ENCODE measurements around the gene PLOD1. TPM values are rescaled to one million over a fixed set of nuclear protein-coding genes. Genes with fewer than 3 reads are reported as not detected.

PLOD1 gene
- total and polyA plus RNA-seq, 4 donors, result 33.5 to 112 (median 79.1) TPM

DNA sequence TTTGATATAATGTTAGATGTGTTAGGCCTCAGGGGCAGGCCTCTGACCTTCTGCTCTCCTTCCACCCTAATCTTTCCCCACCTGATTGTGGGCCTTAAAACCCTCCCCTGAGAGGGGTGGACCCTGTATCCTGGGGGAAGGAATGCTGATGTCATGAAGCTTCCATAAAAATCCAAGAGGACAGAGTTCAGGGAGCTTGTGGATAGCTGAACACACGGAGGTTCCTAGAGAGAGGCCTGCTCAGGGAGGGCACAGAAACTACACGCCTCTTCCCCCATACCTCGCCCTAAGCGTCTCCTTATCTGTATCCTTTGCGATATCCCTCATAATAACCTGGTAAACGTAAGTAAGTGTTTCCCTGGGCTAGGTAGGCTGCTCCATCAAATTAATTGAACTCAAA lies 50.1 kb downstream of the PLOD1 start:
- Histone ChIP-seq H3K4me3 (no peak overlapping the region), H3K27ac (ENCODE audit: low read depth in 1 of 2, low read length in 1 of 2) (peak overlapping the region; percentile 15 to 74), H3K9me3 (ENCODE audit: control insufficient read depth in 4 of 4, insufficient read depth in 3 of 4, low read length in 3 of 4) (no peaks in the 10 kb centered on the region), H3K27me3 (ENCODE audit: control insufficient read depth in 3 of 3, insufficient read depth in 3 of 3, low read length in 2 of 3) (no peaks in the 10 kb centered on the region), H3K4me1 (ENCODE audit: control insufficient read depth in 5 of 5, insufficient read depth in 5 of 5, low read length in 5 of 5) (peaks cover under 1 to 16% (median 8%) of the 10 kb centered on the region in 5 donors), H3K9ac (ENCODE audit: insufficient read depth in 1 of 2, low read length in 2 of 2) (no peak overlapping the region), H3K36me3 (ENCODE audit: control insufficient read depth in 4 of 4, insufficient read depth in 4 of 4, low read length in 4 of 4) (peaks cover 3 to 32% (median 22%) of the 10 kb centered on the region in 4 donors)
- TF ChIP-seq, protein P1, sequence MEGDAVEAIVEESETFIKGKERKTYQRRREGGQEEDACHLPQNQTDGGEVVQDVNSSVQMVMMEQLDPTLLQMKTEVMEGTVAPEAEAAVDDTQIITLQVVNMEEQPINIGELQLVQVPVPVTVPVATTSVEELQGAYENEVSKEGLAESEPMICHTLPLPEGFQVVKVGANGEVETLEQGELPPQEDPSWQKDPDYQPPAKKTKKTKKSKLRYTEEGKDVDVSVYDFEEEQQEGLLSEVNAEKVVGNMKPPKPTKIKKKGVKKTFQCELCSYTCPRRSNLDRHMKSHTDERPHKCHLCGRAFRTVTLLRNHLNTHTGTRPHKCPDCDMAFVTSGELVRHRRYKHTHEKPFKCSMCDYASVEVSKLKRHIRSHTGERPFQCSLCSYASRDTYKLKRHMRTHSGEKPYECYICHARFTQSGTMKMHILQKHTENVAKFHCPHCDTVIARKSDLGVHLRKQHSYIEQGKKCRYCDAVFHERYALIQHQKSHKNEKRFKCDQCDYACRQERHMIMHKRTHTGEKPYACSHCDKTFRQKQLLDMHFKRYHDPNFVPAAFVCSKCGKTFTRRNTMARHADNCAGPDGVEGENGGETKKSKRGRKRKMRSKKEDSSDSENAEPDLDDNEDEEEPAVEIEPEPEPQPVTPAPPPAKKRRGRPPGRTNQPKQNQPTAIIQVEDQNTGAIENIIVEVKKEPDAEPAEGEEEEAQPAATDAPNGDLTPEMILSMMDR (IDR thresholded peaks at IDR 0.05; ENCODE audit: control extremely low read depth, extremely low read depth), result no peak
- DNase-seq (no peak), ATAC-seq (ENCODE audit: insufficient read depth, low FRiP score) (no peak)
- 91% methylated on average over 6 of the region's 6 CpGs for WGBS, 2 donors

DNA sequence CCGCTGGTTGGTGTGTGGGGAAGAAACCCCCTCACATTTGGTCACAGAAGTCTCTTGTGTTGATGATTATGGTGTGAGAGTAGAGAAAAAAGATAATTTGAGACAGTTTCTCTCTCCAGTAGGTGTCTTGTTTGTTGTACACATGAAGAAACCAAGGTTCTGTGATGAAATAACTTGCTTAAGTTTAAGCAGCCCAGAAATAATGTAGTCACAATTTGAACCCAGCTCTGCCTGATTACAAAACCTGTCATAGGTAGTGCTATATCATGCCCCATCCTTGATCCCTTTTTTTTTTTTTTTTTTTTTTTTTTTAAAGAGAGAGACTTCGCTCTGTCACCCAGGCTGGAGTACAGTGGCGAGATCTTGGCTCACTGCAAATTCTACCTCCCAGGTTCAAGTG lies 50.7 kb downstream of the PLOD1 start:
- Histone ChIP-seq H3K27me3 (ENCODE audit: control insufficient read depth in 3 of 3, insufficient read depth in 3 of 3, low read length in 2 of 3) (no peaks in the 10 kb centered on the region), H3K4me1 (ENCODE audit: control insufficient read depth in 5 of 5, insufficient read depth in 5 of 5, low read length in 5 of 5) (peaks cover 0 to 16% (median 7%) of the 10 kb centered on the region in 5 donors), H3K36me3 (ENCODE audit: control insufficient read depth in 4 of 4, insufficient read depth in 4 of 4, low read length in 4 of 4) (peaks cover 3 to 37% (median 26%) of the 10 kb centered on the region in 4 donors), H3K4me3 (no peak overlapping the region), H3K27ac (ENCODE audit: low read depth in 1 of 2, low read length in 1 of 2) (peak overlapping the region; percentile 15 to 74), H3K9ac (ENCODE audit: insufficient read depth in 1 of 2, low read length in 2 of 2) (no peak overlapping the region), H3K9me3 (ENCODE audit: control insufficient read depth in 4 of 4, insufficient read depth in 3 of 4, low read length in 3 of 4) (no peaks in the 10 kb centered on the region)
- TF ChIP-seq, protein P1 (IDR thresholded peaks at IDR 0.05; ENCODE audit: control extremely low read depth, extremely low read depth), result no peak
- 74 to 84% methylated on average over 2 to 3 of the region's 3 CpGs for WGBS, 2 donors
- DNase-seq (no peak), ATAC-seq (ENCODE audit: insufficient read depth, low FRiP score) (no peak)

DNA sequence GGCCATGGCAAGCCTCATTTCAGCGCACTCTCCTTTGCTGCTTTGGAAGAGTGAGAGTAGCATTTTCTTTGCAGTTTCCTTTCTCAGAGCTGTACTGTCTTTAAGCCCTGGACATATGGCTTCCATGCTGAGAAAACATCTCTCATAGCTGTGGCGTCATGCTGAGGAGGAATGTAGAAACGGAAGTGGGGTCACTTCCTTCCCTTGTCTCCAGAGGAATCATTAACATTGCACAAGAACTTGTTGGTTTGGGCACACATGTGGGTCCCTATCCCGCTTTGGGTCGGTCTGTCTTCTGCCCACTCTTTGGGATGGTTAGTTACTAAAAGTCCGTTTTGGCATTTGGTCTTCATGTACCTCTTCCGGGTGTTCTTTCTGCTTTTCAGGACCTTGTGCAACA lies 51.3 kb downstream of the PLOD1 start:
- TF ChIP-seq, protein P1 (IDR thresholded peaks at IDR 0.05; ENCODE audit: control extremely low read depth, extremely low read depth), result no peak
- DNase-seq, result no peak
- peaks cover 0 to 16% (median 5%) of the 10 kb centered on the region in 5 donors for H3K4me1 ChIP-seq (ENCODE audit: control insufficient read depth in 5 of 5, insufficient read depth in 5 of 5, low read length in 5 of 5)
- WGBS, 2 donors, result 27 to 62% methylated on average over 7 of the region's 7 CpGs
- H3K4me3 ChIP-seq, result no peak overlapping the region
- peak overlapping the region; percentile 27 to 54 for H3K27ac ChIP-seq (ENCODE audit: low read depth in 1 of 2, low read length in 1 of 2)
- no peaks in the 10 kb centered on the region for H3K9me3 ChIP-seq (ENCODE audit: control insufficient read depth in 4 of 4, insufficient read depth in 3 of 4, low read length in 3 of 4)
- no peak for ATAC-seq (ENCODE audit: insufficient read depth, low FRiP score)
- no peaks in the 10 kb centered on the region for H3K27me3 ChIP-seq (ENCODE audit: control insufficient read depth in 3 of 3, insufficient read depth in 3 of 3, low read length in 2 of 3)
- no peak overlapping the region for H3K9ac ChIP-seq (ENCODE audit: insufficient read depth in 1 of 2, low read length in 2 of 2)
- peaks cover 3 to 37% (median 31%) of the 10 kb centered on the region in 4 donors for H3K36me3 ChIP-seq (ENCODE audit: control insufficient read depth in 4 of 4, insufficient read depth in 4 of 4, low read length in 4 of 4)

DNA sequence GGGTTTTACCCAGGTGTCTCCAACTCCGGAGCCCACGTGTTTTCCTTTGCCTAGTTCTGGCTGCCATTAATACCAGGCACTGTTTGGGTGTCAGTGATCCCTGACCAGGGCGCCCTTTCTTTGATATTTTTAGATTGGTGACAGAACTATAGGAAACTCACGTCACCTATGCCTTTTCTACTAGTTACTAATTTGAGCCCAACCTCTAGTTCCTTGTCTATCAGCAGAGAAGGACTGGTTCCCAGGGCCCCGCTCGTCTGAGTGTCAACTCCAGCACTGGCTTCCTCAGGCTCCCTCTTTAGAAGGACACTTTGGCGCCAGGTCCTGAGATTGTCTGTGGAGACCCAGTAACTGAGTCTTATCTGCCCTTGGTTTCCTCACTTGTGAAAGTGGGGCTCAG lies 55.2 kb downstream of the PLOD1 start:
- H3K27ac ChIP-seq (ENCODE audit: low read depth in 1 of 2, low read length in 1 of 2), result peak overlapping the region; percentile 83 to 95
- H3K4me3 ChIP-seq, result no peak overlapping the region
- TF ChIP-seq, protein P1 (IDR thresholded peaks at IDR 0.05; ENCODE audit: control extremely low read depth, extremely low read depth), result no peak
- H3K9ac ChIP-seq (ENCODE audit: insufficient read depth in 1 of 2, low read length in 2 of 2), result no peak overlapping the region
- peaks cover 5 to 39% (median 32%) of the 10 kb centered on the region in 4 donors for H3K36me3 ChIP-seq (ENCODE audit: control insufficient read depth in 4 of 4, insufficient read depth in 4 of 4, low read length in 4 of 4)
- ATAC-seq (ENCODE audit: insufficient read depth, low FRiP score) (no peak), DNase-seq (no peak)
- H3K4me1 ChIP-seq (ENCODE audit: control insufficient read depth in 5 of 5, insufficient read depth in 5 of 5, low read length in 5 of 5), result peaks cover 0 to 8% (median 0%) of the 10 kb centered on the region in 5 donors
- H3K27me3 ChIP-seq (ENCODE audit: control insufficient read depth in 3 of 3, insufficient read depth in 3 of 3, low read length in 2 of 3), result no peaks in the 10 kb centered on the region
- H3K9me3 ChIP-seq (ENCODE audit: control insufficient read depth in 4 of 4, insufficient read depth in 3 of 4, low read length in 3 of 4), result no peaks in the 10 kb centered on the region
- WGBS, 2 donors, result 93 to 95% methylated on average over 7 of the region's 7 CpGs

All from lung (tissue), 12 donors.